Measurements from ENCODE around the gene MIF. TPM values are rescaled to one million over a fixed set of nuclear protein-coding genes. Genes with fewer than 3 reads are reported as not detected.
"Not testable (repeated sequence)": the region's sequence is repeated elsewhere in the genome, so short reads cannot be mapped to it uniquely, and the experiment has no call there.

MIF gene
- total RNA-seq, 1 donor from 2014 or later: 306 TPM

- no peak for DNase-seq (ENCODE audit: low spot score)
- Mint-ChIP-seq H3K9me3 (ENCODE audit: unreplicated experiment) (no peaks in the 10 kb centered on the region), H3K36me3 (ENCODE audit: low read depth, unreplicated experiment) (peaks cover 10% of the 10 kb centered on the region), H3K4me3 (ENCODE audit: unreplicated experiment) (no peak overlapping the region), H3K27ac (ENCODE audit: unreplicated experiment) (no peak overlapping the region), H3K4me1 (ENCODE audit: unreplicated experiment) (peaks cover 5% of the 10 kb centered on the region), H3K27me3 (ENCODE audit: unreplicated experiment) (peaks cover 10% of the 10 kb centered on the region)
- no peak for TF ChIP-seq CTCF (IDR thresholded peaks at IDR 0.05; ENCODE audit: unreplicated experiment)
Measured at GRCh38 chr22:23896523-23897186, 2.5 kb downstream of the MIF start.

- DNase-seq (ENCODE audit: low spot score): no peak
- H3K27me3 Mint-ChIP-seq (ENCODE audit: unreplicated experiment): peaks cover 12% of the 10 kb centered on the region
- H3K36me3 Mint-ChIP-seq (ENCODE audit: low read depth, unreplicated experiment): peaks cover 10% of the 10 kb centered on the region
- H3K4me1 Mint-ChIP-seq (ENCODE audit: unreplicated experiment): peaks cover 5% of the 10 kb centered on the region
- H3K4me3 Mint-ChIP-seq (ENCODE audit: unreplicated experiment): no peak overlapping the region
- H3K27ac Mint-ChIP-seq (ENCODE audit: unreplicated experiment): no peak overlapping the region
- no peak for TF ChIP-seq CTCF (IDR thresholded peaks at IDR 0.05; ENCODE audit: unreplicated experiment)
- no peaks in the 10 kb centered on the region for H3K9me3 Mint-ChIP-seq (ENCODE audit: unreplicated experiment)
Measured at GRCh38 chr22:23897320-23897719, 3.1 kb downstream of the MIF start.

- H3K4me3 Mint-ChIP-seq (ENCODE audit: unreplicated experiment): no peak overlapping the region
- peaks cover 8% of the 10 kb centered on the region for H3K27me3 Mint-ChIP-seq (ENCODE audit: unreplicated experiment)
- DNase-seq (ENCODE audit: low spot score): no peak
- no peaks in the 10 kb centered on the region for H3K9me3 Mint-ChIP-seq (ENCODE audit: unreplicated experiment)
- H3K36me3 Mint-ChIP-seq (ENCODE audit: low read depth, unreplicated experiment): peaks cover 10% of the 10 kb centered on the region
- H3K27ac Mint-ChIP-seq (ENCODE audit: unreplicated experiment): no peak overlapping the region
- peaks cover 5% of the 10 kb centered on the region for H3K4me1 Mint-ChIP-seq (ENCODE audit: unreplicated experiment)
- TF ChIP-seq CTCF (IDR thresholded peaks at IDR 0.05; ENCODE audit: unreplicated experiment): no peak
Measured at GRCh38 chr22:23898006-23898974, 4.1 kb downstream of the MIF start.

GRCh38 chr22:23899042-23899745, 5.0 kb downstream of the MIF start:
- Mint-ChIP-seq H3K27ac (ENCODE audit: unreplicated experiment) (no peak overlapping the region), H3K4me1 (ENCODE audit: unreplicated experiment) (peaks cover 5% of the 10 kb centered on the region), H3K4me3 (ENCODE audit: unreplicated experiment) (no peak overlapping the region), H3K36me3 (ENCODE audit: low read depth, unreplicated experiment) (peaks cover 10% of the 10 kb centered on the region), H3K9me3 (ENCODE audit: unreplicated experiment) (no peaks in the 10 kb centered on the region), H3K27me3 (ENCODE audit: unreplicated experiment) (peaks cover 9% of the 10 kb centered on the region)
- no peak for TF ChIP-seq CTCF (IDR thresholded peaks at IDR 0.05; ENCODE audit: unreplicated experiment)
- DNase-seq (ENCODE audit: low spot score): no peak

GRCh38 chr22:23900227-23900626, 6.0 kb downstream of the MIF start:
- H3K4me1 Mint-ChIP-seq (ENCODE audit: unreplicated experiment); H3K4me3 Mint-ChIP-seq (ENCODE audit: unreplicated experiment); DNase-seq (ENCODE audit: low spot score); H3K9me3 Mint-ChIP-seq (ENCODE audit: unreplicated experiment); H3K27ac Mint-ChIP-seq (ENCODE audit: unreplicated experiment): not testable (repeated sequence)
- H3K36me3 Mint-ChIP-seq (ENCODE audit: low read depth, unreplicated experiment): peaks cover 10% of the 10 kb centered on the region
- H3K27me3 Mint-ChIP-seq (ENCODE audit: unreplicated experiment): peaks cover 10% of the 10 kb centered on the region

Data from endothelial cell (in vitro differentiated cells).